Chondrocyte (in vitro differentiated cells): ENCODE results near the gene LYRM4. TPM values are rescaled to one million over a fixed set of nuclear protein-coding genes. Genes with fewer than 3 reads are reported as not detected.

Experiments
- DNase-seq: peaks from one replicate; pipeline ENCODE4 v3.0.0; 2021; ENCODE audit warnings: mixed read lengths, low spot score
- H3K27ac Mint-ChIP-seq: one replicate; pipeline ENCODE4 v1.8.0; 2021; ENCODE audit warnings: mild to moderate bottlenecking, moderate library complexity, mixed read lengths; ENCODE audit not compliant: unreplicated experiment
- H3K27me3 Mint-ChIP-seq: 2 replicates; pipeline ENCODE4 v1.8.0; 2021; ENCODE audit warnings: low read depth, mixed read lengths
- H3K36me3 Mint-ChIP-seq: 2 replicates; pipeline ENCODE4 v1.8.0; 2021; ENCODE audit warnings: low read depth, mixed read lengths
- H3K4me1 Mint-ChIP-seq: 2 replicates; pipeline ENCODE4 v1.8.0; 2021; ENCODE audit warnings: low read depth, mild to moderate bottlenecking, mixed read lengths
- H3K4me3 Mint-ChIP-seq: one replicate; pipeline ENCODE4 v1.8.0; 2021; ENCODE audit warnings: mild to moderate bottlenecking, moderate library complexity, mixed read lengths; ENCODE audit not compliant: unreplicated experiment
- H3K9me3 Mint-ChIP-seq: 2 replicates; pipeline ENCODE4 v1.8.0; 2021; ENCODE audit warnings: low read depth, mixed read lengths
- CTCF ChIP-seq: fragments of 200-600 bp; sonication (generic); IDR thresholded peaks from 2 replicates; pipeline ENCODE4 v1.5.0; 2021; ENCODE audit warnings: antibody characterized with exemption, mild to moderate bottlenecking, moderate library complexity
- total RNA-seq: library from RNA; stranded (reverse); gene quantifications from 3 replicates; pipeline ENCODE4 v1.2.1, GENCODE V29; 2021

Gene LYRM4
- total RNA-seq, 1 donor from 2014 or later, result 18.0 TPM

GRCh38 chr6:5138995-5139827 is 121.5 kb downstream of the LYRM4 start:
- Mint-ChIP-seq H3K9me3 (no peaks in the 10 kb centered on the region), H3K27me3 (no peaks in the 10 kb centered on the region), H3K4me1 (peaks cover 2% of the 10 kb centered on the region), H3K4me3 (no peak overlapping the region), H3K27ac (no peak overlapping the region), H3K36me3 (no peaks in the 10 kb centered on the region)
- no peak for DNase-seq
- TF ChIP-seq CTCF, result no peak

GRCh38 chr6:5136851-5137250 is 123.9 kb downstream of the LYRM4 start:
- Mint-ChIP-seq H3K36me3 (no peaks in the 10 kb centered on the region), H3K4me3 (no peak overlapping the region), H3K4me1 (peaks cover 10% of the 10 kb centered on the region), H3K9me3 (no peaks in the 10 kb centered on the region), H3K27me3 (no peaks in the 10 kb centered on the region), H3K27ac (no peak overlapping the region)
- DNase-seq, result no peak
- TF ChIP-seq CTCF, result no peak

GRCh38 chr6:5135788-5136376 is 124.9 kb downstream of the LYRM4 start:
- Mint-ChIP-seq H3K27me3 (no peaks in the 10 kb centered on the region), H3K36me3 (no peaks in the 10 kb centered on the region), H3K4me3 (no peak overlapping the region), H3K27ac (no peak overlapping the region), H3K9me3 (no peaks in the 10 kb centered on the region), H3K4me1 (peaks cover 10% of the 10 kb centered on the region)
- peak; percentile 72 for TF ChIP-seq CTCF
- no peak for DNase-seq

- H3K27me3 Mint-ChIP-seq, result no peaks in the 10 kb centered on the region
- no peak for TF ChIP-seq CTCF
- no peak overlapping the region for H3K27ac Mint-ChIP-seq
- H3K9me3 Mint-ChIP-seq, result no peaks in the 10 kb centered on the region
- no peaks in the 10 kb centered on the region for H3K36me3 Mint-ChIP-seq
- DNase-seq, result no peak
- H3K4me1 Mint-ChIP-seq, result peaks cover 10% of the 10 kb centered on the region
- H3K4me3 Mint-ChIP-seq, result no peak overlapping the region
These were observed 126.8 kb downstream of the LYRM4 start for GRCh38 chr6:5133943-5134342.

- no peaks in the 10 kb centered on the region for H3K9me3 Mint-ChIP-seq
- H3K36me3 Mint-ChIP-seq, result no peaks in the 10 kb centered on the region
- H3K4me1 Mint-ChIP-seq, result peaks cover 10% of the 10 kb centered on the region
- no peak for DNase-seq
- no peaks in the 10 kb centered on the region for H3K27me3 Mint-ChIP-seq
- no peak overlapping the region for H3K4me3 Mint-ChIP-seq
- peak overlapping the region; percentile 87 for H3K27ac Mint-ChIP-seq
- TF ChIP-seq CTCF, result no peak
These were observed 128.0 kb downstream of the LYRM4 start for GRCh38 chr6:5132731-5133130.
